Stimulated activated naive B cell treated with anti-CD40 and anti-IgM and Interleukin-4, amounts not matched to agents 10 μg/mL and 1 μg/mL and 100 μg/mL, for 72 hours (primary cell): ENCODE data around the gene PTGFRN.

Experiments used
- ATAC-seq, 2 donors: fragments of 150-1000 bp; cut with Tn5 transposase; replicated peaks; 2 replicates each; pipeline ENCODE4 v1.10.0; 2021; ENCODE audit warnings: moderate library complexity in 1 of 2
- DNase-seq: peaks from one replicate; pipeline ENCODE4 v3.0.0; 2021
- H3K27ac Mint-ChIP-seq: one replicate; pipeline ENCODE4 v1.8.0; 2022; ENCODE audit warnings: mild to moderate bottlenecking, mixed read lengths
- H3K27me3 Mint-ChIP-seq, 2 donors: one replicate each; pipeline ENCODE4 v1.8.0; 2022; ENCODE audit warnings: mixed read lengths in 2 of 2
- H3K36me3 Mint-ChIP-seq, 2 donors: one replicate each; pipeline ENCODE4 v1.8.0; 2022; ENCODE audit warnings: mixed read lengths in 2 of 2, mild to moderate bottlenecking in 1 of 2
- H3K4me1 Mint-ChIP-seq, 2 donors: one replicate each; pipeline ENCODE4 v1.8.0; 2022; ENCODE audit warnings: mixed read lengths in 2 of 2, mild to moderate bottlenecking in 1 of 2
- H3K4me3 Mint-ChIP-seq, 2 donors: one replicate each; pipeline ENCODE4 v1.8.0; 2022; ENCODE audit warnings: mild to moderate bottlenecking in 2 of 2, mixed read lengths in 2 of 2, moderate library complexity in 1 of 2
- H3K9me3 Mint-ChIP-seq, 2 donors: one replicate each; pipeline ENCODE4 v1.8.0; 2022; ENCODE audit warnings: mixed read lengths in 2 of 2, mild to moderate bottlenecking in 1 of 2

PTGFRN gene

DNA sequence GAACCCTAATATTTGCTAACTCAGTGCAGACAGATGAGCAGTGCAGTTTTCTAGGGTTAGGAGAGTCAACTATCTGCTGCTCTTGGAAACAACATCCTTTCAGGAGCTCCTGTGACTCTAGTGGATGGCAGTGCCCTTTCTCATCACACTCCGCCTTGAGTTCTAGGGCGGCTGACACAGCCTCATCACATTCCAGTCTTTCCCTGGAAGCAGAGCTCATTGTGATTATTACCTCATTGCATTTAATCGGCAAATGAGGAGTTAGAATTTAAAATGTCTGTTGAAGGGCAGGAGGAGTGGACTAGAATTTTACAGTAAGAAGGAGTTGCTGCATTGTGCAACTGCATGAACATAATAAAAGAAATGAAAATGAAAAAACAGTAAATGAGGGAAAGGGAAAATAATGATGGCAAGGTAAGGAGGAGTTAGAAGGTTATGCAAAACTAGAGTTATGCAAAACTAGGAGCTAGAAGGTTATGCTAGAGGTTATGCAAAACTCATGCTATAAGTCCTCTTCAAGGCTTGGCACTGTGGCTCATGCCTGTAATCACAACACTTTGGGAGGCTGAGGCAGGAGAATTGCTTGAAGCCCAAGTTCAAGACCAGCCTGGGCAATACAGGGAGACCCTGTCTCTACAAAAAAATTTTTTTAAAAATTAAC lies 6.9 kb upstream of the PTGFRN start:
- Mint-ChIP-seq H3K9me3 (peaks cover 5 to 7% of the 10 kb centered on the region in 2 donors), H3K27ac (no peak overlapping the region), H3K36me3 (no peaks in the 10 kb centered on the region), H3K4me1 (no peaks in the 10 kb centered on the region), H3K27me3 (peaks cover 4 to 19% of the 10 kb centered on the region in 2 donors), H3K4me3 (no peak overlapping the region)
- ATAC-seq = no peak
- no peak for DNase-seq

DNA sequence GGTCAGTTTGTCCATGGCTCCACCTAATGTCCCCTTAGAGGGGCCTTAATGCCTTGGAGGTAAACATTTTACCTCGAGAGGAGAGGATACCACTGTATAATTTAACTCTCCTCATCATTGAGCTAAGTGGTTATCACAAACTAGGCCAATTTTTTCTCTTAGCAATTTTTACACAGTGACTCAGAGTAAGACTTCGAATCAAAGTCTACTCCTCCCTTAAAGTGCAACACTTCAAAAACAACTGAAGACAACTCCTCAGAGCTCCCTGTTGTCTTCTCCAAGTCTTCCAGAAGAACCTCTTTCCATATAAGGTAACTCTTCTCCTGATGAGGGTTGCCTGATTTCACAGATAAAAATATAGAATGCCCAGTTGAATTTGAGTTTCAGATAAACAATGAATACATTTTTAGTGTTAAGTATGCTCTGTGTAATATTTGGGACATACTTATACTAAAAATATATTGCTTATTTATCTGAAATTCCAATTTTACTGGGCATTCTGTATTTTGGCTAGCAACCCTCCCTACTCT lies 4.9 kb upstream of the PTGFRN start:
- Mint-ChIP-seq H3K4me3 (no peak overlapping the region), H3K4me1 (peaks cover 3 to 6% of the 10 kb centered on the region in 2 donors), H3K27me3 (peaks cover 15 to 28% of the 10 kb centered on the region in 2 donors), H3K27ac (no peak overlapping the region), H3K9me3 (peaks cover 0 to under 1% of the 10 kb centered on the region in 2 donors), H3K36me3 (no peaks in the 10 kb centered on the region)
- no peak for ATAC-seq
- no peak for DNase-seq

DNA sequence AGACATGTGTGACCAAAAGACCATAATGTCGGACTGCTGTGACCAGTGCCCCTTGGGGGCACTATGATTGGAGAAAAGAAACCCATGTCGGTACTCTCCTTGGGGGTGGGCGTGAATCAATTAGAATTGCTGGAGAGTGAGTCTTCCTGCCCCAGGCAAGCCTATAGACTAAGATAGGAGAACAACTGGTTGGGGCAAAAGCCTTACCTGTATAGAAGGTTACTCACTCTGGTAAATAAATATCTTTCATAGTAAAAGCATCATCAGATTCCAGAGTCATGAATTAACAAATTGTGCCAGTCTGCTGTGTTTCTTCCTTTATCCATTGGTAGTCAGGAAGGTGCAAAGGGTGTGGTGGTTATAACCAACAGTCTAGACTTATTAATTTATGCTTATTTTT lies 2.9 kb upstream of the PTGFRN start:
- Mint-ChIP-seq H3K4me1 (peaks cover 3 to 6% of the 10 kb centered on the region in 2 donors), H3K27me3 (peaks cover 15 to 23% of the 10 kb centered on the region in 2 donors), H3K9me3 (no peaks in the 10 kb centered on the region), H3K36me3 (no peaks in the 10 kb centered on the region), H3K4me3 (no peak overlapping the region), H3K27ac (no peak overlapping the region)
- no peak for ATAC-seq
- DNase-seq = no peak

DNA sequence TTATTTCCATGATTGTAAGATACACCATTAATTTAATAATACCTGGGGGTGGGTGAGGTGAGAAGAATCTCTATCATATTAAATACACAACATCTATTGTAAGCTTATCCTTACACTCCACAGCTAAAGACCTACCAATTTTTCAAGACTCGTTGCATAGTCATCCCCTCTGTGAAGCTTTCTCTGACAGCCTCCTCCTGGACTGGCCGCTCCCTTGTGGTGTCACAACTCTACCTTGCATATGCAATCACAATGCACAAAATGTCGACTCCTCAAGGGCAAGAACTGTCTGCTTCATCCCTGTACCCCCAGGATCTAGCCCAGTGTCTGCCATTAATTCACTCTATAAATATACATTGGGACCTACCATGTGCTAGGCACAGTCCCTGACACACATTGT lies 2.4 kb upstream of the PTGFRN start:
- no peaks in the 10 kb centered on the region for H3K36me3 Mint-ChIP-seq
- peaks cover 3 to 6% of the 10 kb centered on the region in 2 donors for H3K4me1 Mint-ChIP-seq
- no peak overlapping the region for H3K4me3 Mint-ChIP-seq
- no peaks in the 10 kb centered on the region for H3K9me3 Mint-ChIP-seq
- ATAC-seq (no peak), DNase-seq (no peak)
- peaks cover 15 to 21% of the 10 kb centered on the region in 2 donors for H3K27me3 Mint-ChIP-seq
- no peak overlapping the region for H3K27ac Mint-ChIP-seq

DNA sequence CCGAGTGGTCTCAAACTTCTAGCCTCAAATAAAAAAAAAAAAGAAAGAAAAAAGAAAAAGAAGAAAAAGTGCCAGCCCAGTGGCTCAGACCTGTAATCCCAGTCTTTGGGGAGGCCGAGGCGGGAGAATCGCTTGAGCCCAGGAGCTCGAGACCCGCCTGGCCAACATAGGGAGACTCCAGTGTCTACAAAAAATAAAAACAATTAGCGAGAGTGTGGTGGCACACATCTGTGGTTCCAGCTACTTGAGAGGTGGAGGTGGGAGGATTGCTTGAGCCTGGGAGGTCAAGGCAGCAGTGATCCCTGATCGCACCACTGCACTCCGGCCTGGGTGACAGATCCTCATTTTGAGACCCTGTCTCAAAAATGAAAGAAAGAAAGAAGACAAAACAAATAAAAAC lies 1.4 kb upstream of the PTGFRN start:
- Mint-ChIP-seq H3K27me3 (peaks cover 15 to 21% of the 10 kb centered on the region in 2 donors), H3K36me3 (no peaks in the 10 kb centered on the region), H3K4me1 (peaks cover 3 to 6% of the 10 kb centered on the region in 2 donors), H3K27ac (no peak overlapping the region), H3K9me3 (no peaks in the 10 kb centered on the region), H3K4me3 (no peak overlapping the region)
- DNase-seq = no peak
- ATAC-seq = no peak

DNA sequence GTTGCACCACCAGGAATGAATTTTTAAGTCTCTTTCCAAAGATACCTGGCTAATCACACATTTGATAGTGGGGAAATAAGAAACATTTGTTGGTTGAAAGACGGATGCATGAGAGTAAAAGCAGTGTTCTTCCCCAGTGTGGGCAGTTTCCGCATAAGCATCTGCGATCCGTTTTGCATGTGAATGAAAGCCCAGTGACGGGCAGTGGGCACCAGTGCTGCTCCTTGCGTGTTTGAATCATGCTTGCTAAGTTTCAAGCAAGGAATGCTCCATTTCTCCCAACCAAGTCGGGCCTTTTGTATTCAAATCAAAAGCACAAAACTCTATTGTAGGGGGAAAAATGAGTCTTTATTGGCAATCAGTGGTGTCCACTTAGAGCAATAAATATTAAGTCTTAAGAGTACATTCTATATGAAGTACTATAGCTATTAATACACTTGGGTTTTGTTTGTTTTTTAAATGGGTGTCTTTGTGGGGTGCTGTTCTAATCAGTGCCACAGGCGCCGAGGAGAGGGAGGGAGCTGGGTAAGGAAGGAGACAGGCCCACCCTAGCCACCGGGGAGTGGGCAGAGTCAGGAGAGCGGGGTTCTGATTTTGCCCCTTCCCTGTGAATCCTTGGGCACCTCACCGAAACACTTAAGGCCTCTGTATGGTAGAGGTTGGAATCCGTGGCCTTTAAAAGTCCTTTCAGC lies 750 bp upstream of the PTGFRN start:
- Mint-ChIP-seq H3K4me1 (peaks cover 3 to 6% of the 10 kb centered on the region in 2 donors), H3K27ac (peak overlapping the region; percentile 54), H3K27me3 (peaks cover 15 to 21% of the 10 kb centered on the region in 2 donors)

DNA sequence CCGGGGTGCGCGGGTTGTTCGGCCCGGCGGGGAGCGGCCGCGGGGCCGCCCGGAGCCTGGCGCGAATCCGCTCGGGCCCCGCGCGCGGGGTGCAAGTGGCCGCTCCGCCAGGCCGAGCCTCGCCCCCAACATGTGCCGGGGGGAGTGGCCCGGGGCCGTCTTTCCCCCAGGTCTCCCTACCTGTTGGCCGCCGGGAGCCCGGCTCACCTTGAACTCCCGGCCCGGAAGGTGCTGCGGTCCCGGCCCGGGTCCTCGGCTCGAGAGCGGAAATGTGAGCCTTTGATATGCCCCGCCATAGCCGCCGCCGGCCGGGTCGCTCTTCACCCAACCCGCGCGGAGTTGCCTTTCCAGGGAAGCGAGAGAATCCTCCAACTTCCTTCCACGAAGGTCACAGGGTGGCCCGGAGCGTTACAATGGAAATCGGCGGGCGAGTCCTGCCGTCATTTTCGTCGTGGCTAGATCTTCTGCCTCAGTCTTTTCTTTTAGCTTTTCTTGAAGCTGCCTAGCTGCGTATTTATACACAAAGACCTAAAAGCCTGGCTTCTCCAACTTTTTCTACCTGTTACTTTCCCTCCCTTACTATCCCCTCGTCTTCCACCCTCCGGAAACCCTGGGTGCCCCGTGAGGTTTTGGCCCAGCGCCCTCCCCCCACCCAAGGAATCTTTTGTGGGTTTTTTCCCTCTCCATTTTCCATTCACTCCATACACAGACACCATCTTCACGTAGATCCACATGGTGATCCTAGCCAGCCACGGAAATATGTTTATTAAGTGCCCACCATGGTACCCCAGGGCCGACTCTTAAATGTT lies 867 bp downstream of the PTGFRN start:
- Mint-ChIP-seq H3K27ac (no peak overlapping the region), H3K36me3 (no peaks in the 10 kb centered on the region)
- peak; percentile 31 to 61 for ATAC-seq

More for the DNA sequence above, 750 bp upstream of the PTGFRN start:
- no peak for ATAC-seq
- Mint-ChIP-seq H3K4me3 (peak overlapping the region; percentile 64 to 76), H3K9me3 (no peaks in the 10 kb centered on the region), H3K36me3 (no peaks in the 10 kb centered on the region)
- no peak for DNase-seq

DNA sequence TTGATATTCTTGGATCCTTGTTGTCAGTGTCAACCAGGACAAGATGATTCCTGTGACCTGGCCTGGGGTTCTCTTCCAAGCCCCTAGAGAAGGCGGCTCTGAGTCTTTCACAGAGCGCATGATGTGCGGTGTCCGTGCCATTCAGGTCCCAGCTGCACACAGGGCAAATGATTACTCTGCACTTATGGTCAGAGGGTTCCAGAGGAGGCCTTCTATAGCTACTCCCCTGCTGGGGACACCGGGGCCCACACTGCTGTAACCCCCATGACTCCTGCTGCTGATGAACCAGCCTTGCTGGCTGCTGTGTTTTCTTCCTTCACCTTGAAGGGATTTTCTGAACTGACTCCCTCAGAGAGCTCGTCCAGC lies 1.5 kb downstream of the PTGFRN start:
- Mint-ChIP-seq H3K27ac (no peak overlapping the region), H3K27me3 (peaks cover 15 to 21% of the 10 kb centered on the region in 2 donors), H3K4me1 (peaks cover 3 to 6% of the 10 kb centered on the region in 2 donors), H3K9me3 (no peaks in the 10 kb centered on the region), H3K4me3 (no peak overlapping the region), H3K36me3 (no peaks in the 10 kb centered on the region)
- DNase-seq (no peak), ATAC-seq (no peak)

More for the DNA sequence above, 867 bp downstream of the PTGFRN start:
- H3K4me1 Mint-ChIP-seq = peaks cover 3 to 6% of the 10 kb centered on the region in 2 donors
- no peak for DNase-seq
- peaks cover 15 to 21% of the 10 kb centered on the region in 2 donors for H3K27me3 Mint-ChIP-seq
- H3K4me3 Mint-ChIP-seq = no peak overlapping the region
- H3K9me3 Mint-ChIP-seq = no peaks in the 10 kb centered on the region

DNA sequence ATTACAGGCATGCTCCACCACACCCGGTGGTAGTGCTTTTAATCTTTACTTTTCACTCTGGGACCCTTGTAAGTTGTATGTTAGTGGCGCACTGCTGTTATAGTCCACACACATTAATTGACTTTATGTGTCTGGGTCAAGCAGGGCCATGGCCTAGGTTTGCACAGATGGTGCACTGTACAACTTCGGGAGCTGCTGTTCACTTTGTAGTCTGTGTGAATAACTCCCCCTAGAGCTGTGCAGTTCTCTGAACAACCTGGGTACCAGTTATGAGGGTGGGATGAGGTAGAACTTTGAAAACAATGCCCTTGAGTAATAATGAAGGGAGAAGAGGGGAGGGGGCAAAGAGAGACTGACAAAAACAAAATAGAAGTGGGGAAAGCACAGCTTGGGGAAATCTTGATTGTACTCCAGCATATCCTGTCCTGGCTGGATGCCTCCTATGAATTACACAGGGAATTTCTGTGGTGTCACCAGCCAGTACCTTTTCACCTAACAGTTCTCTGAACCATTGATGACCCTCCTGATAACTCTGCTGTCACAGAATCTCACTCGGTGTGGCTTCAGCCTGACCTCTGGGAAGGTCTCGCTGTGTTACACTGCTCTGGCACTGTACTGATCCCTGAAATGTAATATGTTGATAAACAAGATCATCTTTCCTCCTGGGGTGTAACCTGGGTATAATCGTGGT lies 2.2 kb downstream of the PTGFRN start:
- H3K27ac Mint-ChIP-seq = no peak overlapping the region
- no peaks in the 10 kb centered on the region for H3K9me3 Mint-ChIP-seq
- no peak for DNase-seq
- peaks cover 15 to 21% of the 10 kb centered on the region in 2 donors for H3K27me3 Mint-ChIP-seq
- no peaks in the 10 kb centered on the region for H3K36me3 Mint-ChIP-seq
- H3K4me3 Mint-ChIP-seq = no peak overlapping the region
- ATAC-seq = no peak
- H3K4me1 Mint-ChIP-seq = peaks cover 3 to 6% of the 10 kb centered on the region in 2 donors

DNA sequence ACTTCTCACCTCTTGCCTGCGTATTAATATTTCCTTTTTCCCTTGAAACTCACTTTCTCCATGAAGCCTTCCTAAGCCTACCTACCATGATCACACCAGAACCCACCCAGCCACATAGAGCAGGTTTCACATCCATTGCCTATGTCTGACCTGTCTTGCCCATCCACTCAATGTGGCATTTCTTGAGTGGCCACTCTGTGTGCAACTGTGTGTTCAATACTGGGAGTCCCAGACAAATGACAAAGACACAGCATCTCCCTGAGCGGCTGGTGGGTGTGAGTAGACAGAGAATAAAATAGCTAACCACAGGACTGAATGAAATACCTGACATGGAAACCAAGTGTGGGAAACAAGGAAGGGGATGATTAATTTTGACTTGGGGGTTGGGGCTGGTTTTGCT lies 3.1 kb downstream of the PTGFRN start:
- no peaks in the 10 kb centered on the region for H3K9me3 Mint-ChIP-seq
- DNase-seq (no peak), ATAC-seq (no peak)
- peaks cover 14 to 15% of the 10 kb centered on the region in 2 donors for H3K27me3 Mint-ChIP-seq
- no peak overlapping the region for H3K27ac Mint-ChIP-seq
- H3K36me3 Mint-ChIP-seq = no peaks in the 10 kb centered on the region
- peaks cover 3 to 6% of the 10 kb centered on the region in 2 donors for H3K4me1 Mint-ChIP-seq
- no peak overlapping the region for H3K4me3 Mint-ChIP-seq

DNA sequence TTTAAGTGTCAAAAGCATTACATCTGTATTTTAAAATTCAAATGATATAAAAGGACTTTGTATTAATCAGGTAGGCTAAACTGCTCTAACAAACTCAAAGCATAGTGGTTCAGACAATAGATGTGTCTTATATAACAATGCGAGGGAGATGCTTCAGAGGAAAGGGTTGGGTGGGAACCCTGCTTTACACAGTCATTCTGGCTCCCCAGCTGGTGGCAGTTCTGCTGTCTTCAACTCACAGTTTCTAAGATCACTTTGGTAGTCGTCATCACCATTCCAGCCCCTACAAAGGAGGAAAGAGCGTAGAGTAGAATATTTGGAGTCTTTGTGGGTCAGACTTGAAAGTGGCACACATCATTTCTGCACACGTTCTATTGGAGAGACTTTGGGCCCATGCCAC lies 4.2 kb downstream of the PTGFRN start:
- Mint-ChIP-seq H3K4me3 (no peak overlapping the region), H3K4me1 (peaks cover 3 to 6% of the 10 kb centered on the region in 2 donors), H3K9me3 (no peaks in the 10 kb centered on the region), H3K36me3 (no peaks in the 10 kb centered on the region), H3K27me3 (peaks cover 7 to 8% of the 10 kb centered on the region in 2 donors), H3K27ac (no peak overlapping the region)
- DNase-seq (no peak), ATAC-seq (no peak)

DNA sequence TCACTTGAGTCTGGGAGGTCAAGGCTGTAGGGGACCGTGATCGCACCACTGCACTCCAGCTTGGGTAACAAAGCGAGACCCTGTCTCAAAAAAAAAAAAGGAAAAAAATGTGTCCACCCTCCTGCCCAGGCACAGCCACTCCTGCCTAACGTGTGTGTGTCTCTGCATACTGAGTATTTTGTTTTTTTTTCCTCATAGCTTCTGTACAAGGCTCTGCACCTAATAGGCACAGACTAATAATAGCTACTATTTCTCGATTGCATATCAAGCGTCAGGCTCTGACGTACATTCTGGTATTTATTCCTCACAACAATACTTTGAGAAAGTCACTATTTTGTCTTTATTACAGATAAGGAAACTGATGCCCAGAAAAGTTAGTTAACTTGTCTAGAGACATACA lies 5.0 kb downstream of the PTGFRN start:
- H3K27ac Mint-ChIP-seq = no peak overlapping the region
- H3K27me3 Mint-ChIP-seq = peaks cover 0 to 1% of the 10 kb centered on the region in 2 donors
- no peak overlapping the region for H3K4me3 Mint-ChIP-seq
- no peaks in the 10 kb centered on the region for H3K36me3 Mint-ChIP-seq
- DNase-seq (no peak), ATAC-seq (no peak)
- H3K9me3 Mint-ChIP-seq = no peaks in the 10 kb centered on the region
- no peaks in the 10 kb centered on the region for H3K4me1 Mint-ChIP-seq

DNA sequence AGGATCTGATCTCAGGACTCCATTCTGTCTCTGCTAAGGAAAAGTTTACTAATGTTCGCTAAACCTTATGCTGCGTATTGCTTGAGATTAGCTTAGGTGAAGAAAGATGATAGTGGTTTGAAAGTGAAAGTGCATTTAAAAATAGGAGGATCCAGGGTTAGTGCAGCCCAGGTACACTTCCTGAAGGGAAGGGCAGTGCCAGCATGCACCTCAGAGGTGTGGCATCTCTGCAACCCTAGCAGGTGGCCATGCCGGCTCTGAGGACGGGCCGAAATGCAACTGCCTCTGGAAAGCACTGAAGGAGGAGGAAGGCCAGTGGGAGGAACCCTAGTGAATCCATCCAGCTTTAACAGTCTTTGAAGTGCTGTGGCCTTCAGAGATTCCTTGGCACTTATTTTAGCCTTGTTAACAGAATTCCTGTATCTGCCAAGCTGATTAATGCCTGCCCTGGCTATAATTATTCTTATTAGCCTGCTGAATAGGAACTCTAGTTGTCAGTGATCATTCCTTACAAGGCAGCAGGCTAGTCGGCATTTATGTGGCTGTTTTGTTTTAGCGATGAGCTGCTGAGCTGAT lies 5.5 kb downstream of the PTGFRN start:
- Mint-ChIP-seq H3K27ac (no peak overlapping the region), H3K4me1 (no peaks in the 10 kb centered on the region), H3K4me3 (no peak overlapping the region), H3K27me3 (no peaks in the 10 kb centered on the region), H3K36me3 (no peaks in the 10 kb centered on the region), H3K9me3 (no peaks in the 10 kb centered on the region)
- no peak for DNase-seq
- ATAC-seq = no peak

DNA sequence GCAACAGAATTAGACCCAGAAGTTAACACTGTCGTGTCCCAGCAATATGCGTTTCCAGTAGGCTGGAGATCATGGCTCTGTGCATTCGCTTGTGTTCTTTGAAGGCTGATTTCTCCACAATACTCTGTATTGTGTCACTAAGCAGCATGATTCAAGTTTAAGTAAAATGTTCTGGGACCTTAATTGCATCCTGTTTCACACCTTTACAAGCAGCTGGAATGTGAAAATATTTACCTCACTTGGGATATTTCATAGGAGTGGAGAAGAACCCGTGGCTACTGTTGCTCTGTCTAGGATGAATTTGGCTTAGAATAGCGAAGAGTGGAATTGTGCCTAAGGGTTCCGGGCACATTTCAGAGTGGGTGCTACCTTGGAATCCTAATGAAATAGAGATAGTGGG lies 6.3 kb downstream of the PTGFRN start:
- Mint-ChIP-seq H3K27me3 (no peaks in the 10 kb centered on the region), H3K4me3 (no peak overlapping the region), H3K36me3 (no peaks in the 10 kb centered on the region), H3K4me1 (no peaks in the 10 kb centered on the region), H3K9me3 (no peaks in the 10 kb centered on the region), H3K27ac (no peak overlapping the region)
- DNase-seq = no peak
- no peak for ATAC-seq
